Common myeloid progenitor, CD34-positive (primary cell): ENCODE data around the gene GABBR2.
"Not testable (repeated sequence)": the region's sequence is repeated elsewhere in the genome, so short reads cannot be mapped to it uniquely, and the experiment has no call there.

Experiments
- CTCF ChIA-PET: fragments of 350-600 bp; sonication (Branson Sonifier 250); formaldehyde crosslinking; loops from one replicate; lab custom pipeline; 2021; ENCODE audit warnings: antibody characterized with exemption; lab: Charles Lee
- POLR2A ChIA-PET: fragments of 350-600 bp; sonication (Branson Sonifier 250); formaldehyde crosslinking; loops from one replicate; lab custom pipeline; 2021; ENCODE audit warnings: antibody characterized with exemption; lab: Charles Lee
- DNase-seq, 3 donors: peaks; one replicate each; pipeline versions ENCODE4 v3.0.0 to v3.0.0-alpha.2; 2013
- H3K27ac ChIP-seq, 2 experiments: 1 replicate in 1 of 2; 2 replicates in 1 of 2; pipeline ENCODE4 v1.7.0; 2013; ENCODE audit warnings: inconsistent platforms in 2 of 2, low read length in 2 of 2, mild to moderate bottlenecking in 2 of 2, low read depth in 1 of 2, moderate library complexity in 1 of 2; ENCODE audit not compliant: severe bottlenecking in 2 of 2, insufficient read depth in 1 of 2, poor library complexity in 1 of 2
- H3K27me3 ChIP-seq, 5 experiments: replicated peaks in 2 of 5; 1 replicate in 3 of 5; 2 replicates in 2 of 5; pipeline versions ENCODE4 v1.6.1 to v1.7.0; 2013; ENCODE audit warnings: low read length in 4 of 5, mild to moderate bottlenecking in 2 of 5, moderate library complexity in 2 of 5, inconsistent platforms in 1 of 5; ENCODE audit not compliant: insufficient read depth in 5 of 5, control insufficient read depth in 4 of 5
- H3K36me3 ChIP-seq, 4 experiments: 1 replicate in 2 of 4; 2 replicates in 2 of 4; pipeline versions ENCODE4 v1.6.1 to v1.7.0; 2013; ENCODE audit warnings: low read length in 3 of 4, control low read depth in 1 of 4, mild to moderate bottlenecking in 1 of 4; ENCODE audit not compliant: control insufficient read depth in 4 of 4, insufficient read depth in 4 of 4
- H3K4me1 ChIP-seq, 4 experiments: 1 replicate in 3 of 4; 2 replicates in 1 of 4; pipeline versions ENCODE4 v1.6.1 to v1.7.1; 2013; ENCODE audit warnings: low read length in 3 of 4, mild to moderate bottlenecking in 3 of 4, control low read depth in 1 of 4, inconsistent platforms in 1 of 4, moderate library complexity in 1 of 4; ENCODE audit not compliant: control insufficient read depth in 4 of 4, insufficient read depth in 4 of 4; ENCODE audit errors: control extremely low read depth in 1 of 4
- H3K4me3 ChIP-seq, 7 experiments: 1 replicate in 4 of 7; 2 replicates in 3 of 7; pipeline versions ENCODE4 v1.5.1 to v1.7.0; 2013; ENCODE audit warnings: mild to moderate bottlenecking in 7 of 7, low read length in 6 of 7, moderate library complexity in 6 of 7, inconsistent platforms in 2 of 7, low read depth in 2 of 7, control low read depth in 1 of 7; ENCODE audit not compliant: insufficient read depth in 4 of 7, control insufficient read depth in 1 of 7; ENCODE audit errors: extremely low read depth in 1 of 7
- H3K9me3 ChIP-seq, 5 experiments: 1 replicate in 4 of 5; 2 replicates in 1 of 5; pipeline versions ENCODE4 v1.6.1 to v1.7.1; 2013; ENCODE audit warnings: low read length in 4 of 5, mild to moderate bottlenecking in 2 of 5, inconsistent platforms in 1 of 5, low read depth in 1 of 5, moderate library complexity in 1 of 5; ENCODE audit not compliant: control insufficient read depth in 4 of 5, insufficient read depth in 2 of 5; ENCODE audit errors: control extremely low read depth in 1 of 5
- WGBS: methylation state at CpG from one replicate; pipeline ENCODE4 v1.1.5; 2013; ENCODE audit not compliant: insufficient coverage; 5-methylcytosine and 5-hydroxymethylcytosine counted together

GABBR2 gene

DNA sequence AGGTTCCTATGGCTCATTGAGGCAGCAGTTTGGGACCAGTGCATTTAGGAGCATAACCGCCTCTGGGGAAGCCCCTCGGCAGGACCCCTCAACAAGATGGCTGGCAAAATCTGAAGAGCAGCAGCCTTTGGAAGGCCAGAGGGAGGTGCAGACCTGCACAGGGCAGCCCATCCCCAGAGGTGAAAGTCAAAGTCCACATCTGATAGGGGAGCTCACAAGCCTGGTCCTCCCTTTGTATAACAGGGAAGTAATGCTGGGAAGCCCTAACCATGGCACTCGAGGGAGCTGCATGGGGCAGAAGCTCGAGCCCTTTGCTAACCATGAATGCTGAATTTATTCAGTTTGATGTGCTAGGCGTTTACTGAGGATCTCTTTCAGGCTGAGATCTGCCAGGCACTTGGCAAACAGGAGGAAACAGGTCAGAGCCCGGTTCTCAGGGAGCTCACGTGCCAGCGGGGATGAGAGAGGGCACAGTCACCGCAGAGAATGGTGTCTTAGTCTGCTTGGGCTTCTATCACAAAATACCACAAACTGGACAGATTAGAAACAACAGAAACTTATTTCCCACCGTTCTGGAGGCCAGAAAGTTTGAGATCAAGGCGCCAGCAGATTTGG, 114.1 kb downstream of the GABBR2 start:
- 97% methylated on average over 7 of the region's 11 CpGs for WGBS
- H3K4me1 ChIP-seq, result no peaks in the 10 kb centered on the region
- POLR2A ChIA-PET, result no interaction called here
- CTCF ChIA-PET, result interaction anchor here (1.6 kb wide), 1 partner anchor 10 kb away, joined by 5 read pairs; no protein-coding TSS in a partner anchor
- peaks cover 0 to 14% (median 3%) of the 10 kb centered on the region in 5 experiments for H3K27me3 ChIP-seq
- DNase-seq, result no peak
- no peak overlapping the region for H3K4me3 ChIP-seq
- no peaks in the 10 kb centered on the region for H3K9me3 ChIP-seq
- H3K36me3 ChIP-seq, result no peaks in the 10 kb centered on the region
- H3K27ac ChIP-seq, result no peak overlapping the region

DNA sequence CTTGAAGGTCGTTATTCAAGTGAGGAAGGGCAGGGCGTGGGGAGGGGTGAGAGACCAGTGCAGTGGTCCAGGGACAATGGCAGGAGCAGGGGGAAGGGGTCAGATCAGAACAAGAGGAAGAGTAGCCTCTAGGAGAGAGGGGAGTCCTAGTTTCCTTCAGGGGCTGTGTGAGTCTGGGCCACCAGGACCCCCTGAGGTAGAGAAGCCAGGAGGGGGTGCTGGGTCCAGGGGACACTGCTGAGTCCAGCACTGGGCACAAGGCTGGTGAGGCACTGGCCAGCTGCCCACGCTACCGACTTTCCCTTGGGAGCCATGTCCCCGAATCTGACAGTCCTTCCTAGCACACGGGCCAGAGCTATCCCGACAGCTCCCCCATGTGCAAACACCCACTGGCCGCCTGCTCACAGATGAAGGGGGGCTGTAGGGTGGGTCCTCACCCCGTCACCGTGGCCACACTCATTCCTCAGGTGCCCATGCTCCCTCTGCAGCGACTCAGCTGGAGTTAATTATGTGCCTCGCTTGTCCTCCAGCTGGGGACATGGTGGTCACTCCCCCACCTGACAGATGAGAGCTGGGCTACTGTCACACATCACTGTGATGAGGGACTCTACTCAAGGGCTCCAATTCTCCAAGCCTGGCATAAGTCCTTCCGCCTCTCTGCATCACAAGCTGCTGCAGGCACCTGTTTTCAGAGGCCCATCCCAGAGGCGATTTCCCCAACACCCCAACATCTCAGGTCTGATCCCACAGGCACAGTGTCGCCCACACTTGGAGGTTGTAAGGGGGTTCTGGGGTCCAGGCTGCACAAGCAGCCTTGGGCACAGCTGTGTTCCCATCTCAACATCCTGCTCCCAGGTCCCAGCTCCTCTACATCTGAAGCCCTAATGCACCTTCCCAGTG, 115.1 kb downstream of the GABBR2 start:
- ChIA-PET POLR2A (no interaction called here), CTCF (no interaction called here)
- H3K4me3 ChIP-seq, result no peak overlapping the region
- no peak for DNase-seq
- H3K27me3 ChIP-seq, result peaks cover 0 to 23% (median 3%) of the 10 kb centered on the region in 5 experiments
- H3K4me1 ChIP-seq, result no peaks in the 10 kb centered on the region
- no peak overlapping the region for H3K27ac ChIP-seq
- H3K9me3 ChIP-seq, result no peaks in the 10 kb centered on the region
- 96% methylated on average over 6 of the region's 15 CpGs for WGBS
- no peaks in the 10 kb centered on the region for H3K36me3 ChIP-seq

DNA sequence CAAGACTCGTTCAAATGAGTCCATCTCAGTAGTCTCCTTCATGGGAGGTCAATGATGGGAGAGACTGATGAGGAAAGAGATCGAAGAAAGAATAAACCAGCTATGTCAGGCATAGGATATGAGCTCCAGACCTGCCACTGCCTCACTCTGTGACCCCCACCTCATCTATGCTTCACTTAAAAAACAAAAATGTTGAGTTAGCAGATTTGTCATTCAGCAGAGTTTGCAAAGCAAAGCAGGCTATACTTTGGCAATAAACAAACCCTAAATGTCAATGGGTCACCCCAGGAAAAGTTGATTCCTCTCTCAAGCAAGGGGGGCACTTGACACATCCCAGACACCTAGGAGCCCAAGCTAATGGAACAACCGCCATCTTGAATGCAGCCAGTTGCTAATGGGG, 117.0 kb downstream of the GABBR2 start:
- CTCF ChIA-PET, result interaction anchor here (0.6 kb wide), 1 partner anchor 185 kb away, joined by 3 read pairs; no protein-coding TSS in a partner anchor
- Histone ChIP-seq H3K36me3 (no peaks in the 10 kb centered on the region), H3K4me3 (no peak overlapping the region), H3K27ac (no peak overlapping the region), H3K4me1 (no peaks in the 10 kb centered on the region), H3K27me3 (peaks cover 0 to 28% (median 3%) of the 10 kb centered on the region in 5 experiments), H3K9me3 (no peaks in the 10 kb centered on the region)
- POLR2A ChIA-PET, result no interaction called here
- no peak for DNase-seq
- 100% methylated on average over 2 of the region's 3 CpGs for WGBS

DNA sequence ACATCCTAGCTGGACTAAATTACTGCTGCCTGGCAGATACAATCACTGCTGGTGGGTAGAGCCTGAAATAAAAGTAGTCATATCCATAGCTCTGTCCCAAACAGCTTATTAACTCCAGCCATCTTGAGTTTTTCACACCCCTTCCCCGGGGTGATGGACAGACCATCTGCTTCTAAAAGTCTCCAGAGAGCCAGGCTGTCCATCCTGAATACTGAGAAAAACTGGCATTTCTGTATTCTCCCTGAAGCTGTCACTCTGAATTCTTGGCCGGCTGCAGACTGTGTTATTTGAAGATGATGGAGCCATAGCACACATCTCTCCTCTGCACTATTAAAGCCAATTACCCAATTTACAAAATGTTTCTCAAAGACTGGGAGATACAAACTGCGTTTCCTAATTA, 118.6 kb downstream of the GABBR2 start:
- ChIA-PET POLR2A (no interaction called here), CTCF (no interaction called here)
- WGBS, result 88% methylated on average over 3 of the region's 3 CpGs
- H3K9me3 ChIP-seq, result no peaks in the 10 kb centered on the region
- H3K27ac ChIP-seq, result no peak overlapping the region
- no peaks in the 10 kb centered on the region for H3K36me3 ChIP-seq
- peaks cover 0 to 30% (median 3%) of the 10 kb centered on the region in 5 experiments for H3K27me3 ChIP-seq
- no peak overlapping the region for H3K4me3 ChIP-seq
- no peaks in the 10 kb centered on the region for H3K4me1 ChIP-seq
- no peak for DNase-seq

DNA sequence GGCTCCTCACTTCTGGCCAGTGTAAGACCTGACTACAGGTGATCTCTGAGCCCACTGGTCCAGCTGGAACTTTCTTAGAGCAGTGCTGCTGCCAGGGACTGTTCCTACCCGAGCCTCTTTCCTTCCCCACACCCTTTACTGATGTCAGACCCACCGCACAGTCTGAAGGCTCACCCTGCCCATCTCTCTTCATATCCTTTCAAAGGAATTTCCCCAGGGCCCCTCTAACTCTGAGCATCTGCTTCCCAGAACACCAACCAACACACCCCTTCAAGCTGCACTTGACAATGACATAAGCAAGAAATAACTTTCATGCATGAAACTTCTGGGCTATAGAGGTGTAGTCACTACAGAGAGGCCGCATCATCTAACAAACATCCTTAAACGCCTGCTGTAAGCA, 119.6 kb downstream of the GABBR2 start:
- WGBS, result 92% methylated on average over 4 of the region's 4 CpGs
- Histone ChIP-seq H3K36me3 (no peaks in the 10 kb centered on the region), H3K4me3 (no peak overlapping the region), H3K4me1 (peaks cover 0 to 4% (median under 1%) of the 10 kb centered on the region in 4 experiments), H3K27me3 (peaks cover 0 to 30% (median 3%) of the 10 kb centered on the region in 5 experiments), H3K9me3 (no peaks in the 10 kb centered on the region), H3K27ac (no peak overlapping the region)
- no peak for DNase-seq
- CTCF ChIA-PET, result no interaction called here
- POLR2A ChIA-PET, result no interaction called here

DNA sequence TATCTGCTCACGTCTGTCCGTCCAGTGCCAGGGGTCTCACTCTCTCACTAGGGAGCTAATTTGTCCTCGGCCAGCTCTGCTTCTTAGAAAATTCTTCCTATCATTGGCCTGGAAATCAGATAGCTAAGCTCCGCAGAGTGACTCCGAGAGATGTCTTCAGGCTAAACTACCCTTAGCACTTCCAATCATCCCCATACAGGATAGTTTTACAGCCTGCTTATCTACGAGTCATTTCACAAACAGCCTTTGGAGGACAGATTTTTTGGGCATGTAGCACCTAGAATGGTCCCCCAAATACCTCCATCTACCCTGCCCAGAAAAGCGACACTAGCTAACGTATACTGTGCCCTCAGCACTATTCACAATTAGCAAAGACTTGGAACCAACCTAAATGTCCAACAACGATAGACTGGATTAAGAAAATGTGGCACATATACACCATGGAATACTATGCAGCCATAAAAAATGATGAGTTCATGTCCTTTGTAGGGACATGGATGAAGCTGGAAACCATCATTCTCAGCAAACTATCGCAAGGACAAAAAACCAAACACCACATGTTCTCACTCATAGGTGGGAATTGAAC, 123.8 kb downstream of the GABBR2 start:
- POLR2A ChIA-PET, result interaction anchor here (1.4 kb wide), 1 partner anchor 9 kb away, joined by 4 read pairs; no protein-coding TSS in a partner anchor
- CTCF ChIA-PET, result interaction anchor here (1.7 kb wide), 1 partner anchor 10 kb away, joined by 5 read pairs; no protein-coding TSS in a partner anchor
- not testable (repeated sequence) for DNase-seq, H3K4me3 ChIP-seq, H3K9me3 ChIP-seq, H3K36me3 ChIP-seq, H3K27ac ChIP-seq
- Histone ChIP-seq H3K27me3 (peaks cover 0 to 53% (median 9%) of the 10 kb centered on the region in 5 experiments), H3K4me1 (peaks cover 0 to 15% (median 5%) of the 10 kb centered on the region in 4 experiments)
- WGBS, result 100% methylated on average over 6 of the region's 10 CpGs
